GM23338 (cell line): ENCODE measurements around the gene TGFBRAP1. TPM values are rescaled to one million over a fixed set of nuclear protein-coding genes. Genes with fewer than 3 reads are reported as not detected.

Source experiments
- ATAC-seq: fragments of 200-7000 bp; cut with Tn5 transposase; 3 replicates; pipeline ENCODE4 v1.9.1; 2020
- DNase-seq: peaks from one replicate; pipeline ENCODE4 v3.0.0-alpha.2; 2015; ENCODE audit warnings: low spot score
- H2AFZ ChIP-seq: fragments of 200-600 bp; sonication (generic); 2 replicates; pipeline ENCODE4 v1.8.0; 2016; ENCODE audit warnings: antibody characterized with exemption, mild to moderate bottlenecking, moderate library complexity
- H3F3A ChIP-seq: fragments of 200-600 bp; sonication (generic); replicated peaks from 2 replicates; pipeline ENCODE4 v1.8.0; 2017; ENCODE audit warnings: antibody characterized with exemption, mixed run types, low read depth
- H3K27ac ChIP-seq: fragments of 200-600 bp; sonication (generic); 2 replicates; pipeline ENCODE4 v1.6.1; 2016; ENCODE audit warnings: low read depth
- H3K27me3 ChIP-seq: fragments of 200-600 bp; sonication (generic); 2 replicates; pipeline ENCODE4 v1.8.0; 2016; ENCODE audit warnings: mild to moderate bottlenecking, mixed run types, moderate library complexity; ENCODE audit not compliant: insufficient read depth
- H3K36me3 ChIP-seq: fragments of 200-600 bp; sonication (generic); 2 replicates; pipeline ENCODE4 v1.8.0; 2016; ENCODE audit warnings: mild to moderate bottlenecking; ENCODE audit not compliant: insufficient read depth
- H3K4me1 ChIP-seq: fragments of 200-600 bp; sonication (generic); 2 replicates; pipeline ENCODE4 v1.8.0; 2016; ENCODE audit warnings: mild to moderate bottlenecking, moderate library complexity; ENCODE audit not compliant: insufficient read depth
- H3K4me2 ChIP-seq: fragments of 200-600 bp; sonication (generic); 2 replicates; pipeline ENCODE4 v1.7.1; 2017; ENCODE audit warnings: mixed run types
- H3K4me3 ChIP-seq: fragments of 200-600 bp; sonication (generic); 2 replicates; pipeline ENCODE4 v1.6.1; 2016; ENCODE audit warnings: mixed run types
- H3K79me2 ChIP-seq: fragments of 200-600 bp; sonication (generic); replicated peaks from 2 replicates; pipeline ENCODE4 v1.8.0; 2017; ENCODE audit warnings: mild to moderate bottlenecking; ENCODE audit not compliant: insufficient read depth
- H3K9me2 ChIP-seq: fragments of 200-600 bp; sonication (generic); 2 replicates; pipeline ENCODE4 v1.8.0; 2017; ENCODE audit not compliant: insufficient read depth
- H4K20me1 ChIP-seq: fragments of 200-600 bp; sonication (generic); replicated peaks from 2 replicates; pipeline ENCODE4 v1.8.0; 2017; ENCODE audit warnings: mild to moderate bottlenecking; ENCODE audit not compliant: insufficient read depth
- H3K27ac Mint-ChIP-seq: 2 replicates; pipeline ENCODE4 v1.8.0; 2020; ENCODE audit warnings: inconsistent platforms, mild to moderate bottlenecking, moderate library complexity, mixed read lengths
- H3K27me3 Mint-ChIP-seq: 3 replicates; pipeline ENCODE4 v1.8.0; 2022; ENCODE audit warnings: low read depth, mild to moderate bottlenecking, moderate library complexity, mixed read lengths, inconsistent platforms; ENCODE audit not compliant: insufficient read depth, poor library complexity
- H3K36me3 Mint-ChIP-seq: 3 replicates; pipeline ENCODE4 v1.8.0; 2021; ENCODE audit warnings: low read depth, mild to moderate bottlenecking, inconsistent platforms, moderate library complexity, mixed read lengths
- H3K4me1 Mint-ChIP-seq: 3 replicates; pipeline ENCODE4 v1.8.0; 2020; ENCODE audit warnings: mild to moderate bottlenecking, inconsistent platforms, mixed read lengths
- H3K4me3 Mint-ChIP-seq: 3 replicates; pipeline ENCODE4 v1.8.0; 2021; ENCODE audit warnings: moderate library complexity, mild to moderate bottlenecking, inconsistent platforms, mixed read lengths
- H3K9me3 Mint-ChIP-seq: 3 replicates; pipeline ENCODE4 v1.8.0; 2020; ENCODE audit warnings: moderate library complexity, mild to moderate bottlenecking, inconsistent platforms, mixed read lengths
- CREB1 ChIP-seq: fragments of 250-450 bp; sonication (Bioruptor Pico); IDR thresholded peaks from 2 replicates; pipeline ENCODE4 v1.5.0; 2020; ENCODE audit warnings: low read depth, mild to moderate bottlenecking, moderate library complexity
- CTCF ChIP-seq, 2 experiments: fragments of 200-600 bp in 1 of 2; sonication (generic) in 1 of 2; conservative IDR thresholded peaks; 2 replicates each; pipeline versions ENCODE4 v1.5.1 to v1.6.1; 2016 to 2017; ENCODE audit warnings: antibody characterized with exemption in 2 of 2, low read depth in 2 of 2, mild to moderate bottlenecking in 2 of 2, moderate library complexity in 1 of 2
- ETS1 ChIP-seq: IDR thresholded peaks from 2 replicates; pipeline ENCODE4 v1.6.1; 2016; ENCODE audit warnings: antibody characterized with exemption
- EZH2 ChIP-seq: fragments of 200-600 bp; sonication (generic); IDR thresholded peaks from one replicate; pipeline ENCODE4 v1.8.0; 2017; ENCODE audit warnings: antibody characterized with exemption, mild to moderate bottlenecking, low read depth; ENCODE audit not compliant: unreplicated experiment
- EZH2phosphoT487 ChIP-seq: fragments of 200-600 bp; sonication (generic); IDR thresholded peaks from one replicate; pipeline ENCODE4 v1.8.1; 2018; ENCODE audit warnings: antibody characterized with exemption; ENCODE audit not compliant: unreplicated experiment
- JUNB ChIP-seq: IDR thresholded peaks from one replicate; pipeline ENCODE4 v1.6.1; 2016; ENCODE audit warnings: antibody characterized with exemption; ENCODE audit not compliant: unreplicated experiment
- NANOG ChIP-seq: IDR thresholded peaks from 2 replicates; pipeline ENCODE4 v1.6.1; 2016; ENCODE audit warnings: antibody characterized with exemption, borderline replicate concordance
- POLR2AphosphoS5 ChIP-seq: IDR thresholded peaks from 2 replicates; pipeline ENCODE4 v1.6.1; 2016; ENCODE audit warnings: antibody characterized with exemption, low read depth
- REST ChIP-seq: IDR thresholded peaks from one replicate; pipeline ENCODE4 v1.6.1; 2018; ENCODE audit warnings: antibody characterized with exemption; ENCODE audit not compliant: unreplicated experiment
- STAT1 ChIP-seq: IDR thresholded peaks from one replicate; pipeline ENCODE4 v1.6.1; 2016; ENCODE audit warnings: antibody characterized with exemption; ENCODE audit not compliant: unreplicated experiment
- ZNF114 ChIP-seq: fragments of 250-450 bp; sonication (Bioruptor Pico); IDR thresholded peaks from 2 replicates; pipeline ENCODE4 v1.5.0; 2020; ENCODE audit warnings: mild to moderate bottlenecking, moderate library complexity
- ZNF331 ChIP-seq: fragments of 250-450 bp; sonication (Bioruptor Pico); IDR thresholded peaks from 2 replicates; pipeline ENCODE4 v1.5.0; 2020; ENCODE audit warnings: low read depth, mild to moderate bottlenecking, moderate library complexity
- ZNF462 ChIP-seq: fragments of 250-450 bp; sonication (Bioruptor Pico); IDR thresholded peaks from 2 replicates; pipeline ENCODE4 v1.5.0; 2020; ENCODE audit warnings: mild to moderate bottlenecking, moderate library complexity
- polyA plus RNA-seq: library from polyadenylated mRNA; unstranded; fragments of >200 nt; fragmentation: Nextera tagmentation; extraction: Ambion mirVana; gene quantifications from 2 replicates; pipeline ENCODE4 v1.2.1, GENCODE V29; 2016
- total RNA-seq: library from RNA; depleted of rRNA; stranded (reverse); fragments of >200 nt; shearing (Covaris generic); gene quantifications from 2 replicates; pipeline ENCODE4 v1.2.3, GENCODE V29; 2014

TGFBRAP1 gene
- total and polyA plus RNA-seq, 2 experiments from 2014 or later: 6.3 to 23.5 TPM

GRCh38 chr2:105258835-105259350 lies 70.6 kb downstream of the TGFBRAP1 start:
- Mint-ChIP-seq H3K9me3 (no peaks in the 10 kb centered on the region; the same call in 2 of the 3 replicates), H3K27me3 (peaks cover 5% of the 10 kb centered on the region), H3K4me1 (peaks cover 11% of the 10 kb centered on the region), H3K27ac (no peak overlapping the region), H3K36me3 (no peaks in the 10 kb centered on the region), H3K4me3 (no peak overlapping the region)
- no peak for DNase-seq
- H3K4me3 ChIP-seq: no peak overlapping the region
- no peaks in the 10 kb centered on the region; the same call in none of the 2 replicates for H3K9me2 ChIP-seq
- H3K36me3 ChIP-seq: no peaks in the 10 kb centered on the region
- H3K4me2 ChIP-seq: no peak overlapping the region
- no peak overlapping the region for H2AFZ ChIP-seq
- H3K27ac ChIP-seq: no peak overlapping the region
- H3F3A ChIP-seq: no peaks in the 10 kb centered on the region
- no peaks in the 10 kb centered on the region; the same call in 1 of the 2 replicates for H4K20me1 ChIP-seq
- TF ChIP-seq CREB1 (CRISPR knock-in tag) (no peak), CTCF (conservative IDR thresholded peaks at IDR 0.05; ENCODE audit: low read depth in 2 of 2) (no peak), NANOG (no peak), POLR2AphosphoS5 (no peak), ZNF114 (CRISPR knock-in tag) (no peak), STAT1 (no peak), ZNF462 (no peak), JUNB (no peak), ZNF331 (CRISPR knock-in tag) (no peak), ETS1 (no peak), REST (no peak), EZH2 (no peak), EZH2phosphoT487 (no peak)
- H3K79me2 ChIP-seq: no peaks in the 10 kb centered on the region
- ATAC-seq: no peak
- no peaks in the 10 kb centered on the region for H3K27me3 ChIP-seq
- H3K4me1 ChIP-seq: peaks cover 4% of the 10 kb centered on the region; the same call in 1 of the 2 replicates
